OCI-LY7 (cell line): Measurements from ENCODE around the gene SUSD5. TPM values are rescaled to one million over a fixed set of nuclear protein-coding genes. Genes with fewer than 3 reads are reported as not detected.

Experiments
- BruUV-seq: library from RNA; stranded (reverse); fragments of 400-500 nt; replicated peaks from 2 replicates; lab custom pipeline; 2021; lab: Mats Ljungman, UMichigan
- CTCF ChIA-PET: fragments of 300-600 bp; sonication (Branson Sonifier 250); formaldehyde crosslinking; loops from one replicate; lab custom pipeline; 2022; ENCODE audit warnings: antibody characterized with exemption; ENCODE audit not compliant: unreplicated experiment; lab: Charles Lee
- POLR2A ChIA-PET: fragments of 300-600 bp; sonication (Branson Sonifier 250); formaldehyde crosslinking; loops from one replicate; lab custom pipeline; 2022; ENCODE audit warnings: antibody characterized with exemption; lab: Charles Lee
- DNase-seq: peaks from one replicate; pipeline ENCODE4 v3.0.0-alpha.2; 2015; ENCODE audit warnings: low spot score
- H2AFZ ChIP-seq: fragments of 200-600 bp; sonication (generic), shearing (Covaris generic); 2 replicates; pipeline ENCODE4 v1.6.1; 2014; ENCODE audit warnings: mild to moderate bottlenecking, antibody characterized with exemption, low read length, moderate library complexity
- H3K27ac ChIP-seq: fragments of 200-600 bp; sonication (generic); 2 replicates; pipeline ENCODE4 v1.5.1; 2014; ENCODE audit warnings: mixed run types, low read depth, mild to moderate bottlenecking, moderate library complexity, low read length, inconsistent platforms; ENCODE audit not compliant: poor library complexity, severe bottlenecking
- H3K36me3 ChIP-seq: fragments of 200-600 bp; sonication (generic); 2 replicates; pipeline ENCODE4 v1.6.1; 2014; ENCODE audit warnings: mild to moderate bottlenecking, antibody characterized with exemption, low read length, moderate library complexity, mixed read lengths; ENCODE audit not compliant: insufficient read depth
- H3K4me1 ChIP-seq: fragments of 200-600 bp; sonication (generic); 2 replicates; pipeline ENCODE4 v1.5.1; 2014; ENCODE audit warnings: mild to moderate bottlenecking, low read length; ENCODE audit not compliant: insufficient read depth, poor library complexity, severe bottlenecking
- H3K4me2 ChIP-seq: fragments of 200-600 bp; sonication (generic); 2 replicates; pipeline ENCODE4 v1.6.1; 2014; ENCODE audit warnings: mild to moderate bottlenecking, low read length
- H3K4me3 ChIP-seq: fragments of 200-600 bp; sonication (generic); 2 replicates; pipeline ENCODE4 v1.5.1; 2014; ENCODE audit warnings: mild to moderate bottlenecking, low read depth, low read length; ENCODE audit not compliant: poor library complexity, severe bottlenecking
- H3K79me2 ChIP-seq: fragments of 200-600 bp; sonication (generic); 2 replicates; pipeline ENCODE4 v1.6.1; 2016; ENCODE audit warnings: low read depth, mild to moderate bottlenecking, low read length, moderate library complexity, mixed read lengths; ENCODE audit not compliant: insufficient read depth
- H3K9me2 ChIP-seq: fragments of 200-600 bp; sonication (generic); 2 replicates; pipeline ENCODE4 v1.6.1; 2016; ENCODE audit warnings: mild to moderate bottlenecking, low read length, mixed read lengths; ENCODE audit not compliant: insufficient read depth
- H3K9me3 ChIP-seq: fragments of 200-600 bp; sonication (generic); 2 replicates; pipeline ENCODE4 v1.6.1; 2014; ENCODE audit warnings: mild to moderate bottlenecking, mixed run types, low read length, mixed read lengths
- H4K20me1 ChIP-seq: fragments of 200-600 bp; sonication (generic); 2 replicates; pipeline ENCODE4 v1.6.1; 2014; ENCODE audit warnings: mild to moderate bottlenecking, antibody characterized with exemption, low read length, moderate library complexity, mixed read lengths; ENCODE audit not compliant: insufficient read depth
- CTCF ChIP-seq: fragments of 200-600 bp; sonication (generic); conservative IDR thresholded peaks from 2 replicates; pipeline ENCODE4 v1.5.1; 2014; ENCODE audit warnings: mild to moderate bottlenecking, antibody characterized with exemption, low read length, moderate library complexity, mixed read lengths
- EZH2phosphoT487 ChIP-seq: fragments of 200-600 bp; sonication (generic); IDR thresholded peaks from 2 replicates; pipeline ENCODE4 v1.6.1; 2018; ENCODE audit warnings: low read depth, borderline replicate concordance, mild to moderate bottlenecking, mixed run types, antibody characterized with exemption, low read length, moderate library complexity, mixed read lengths
- intact Hi-C: fragments of 100-400 bp; cut with micrococcal nuclease; formaldehyde crosslinking; loops from one replicate; pipeline ENCODE4 v1.10.0; 2022; ENCODE audit not compliant: unreplicated experiment
- total RNA-seq, 2 experiments: library from RNA; depleted of rRNA in 1 of 2; stranded (reverse); fragments of >200 nt in 1 of 2; shearing (Covaris generic) in 1 of 2; gene quantifications; 2 replicates each; pipeline ENCODE4 v1.2.3, GENCODE V29; 2014 to 2022

The SUSD5 gene
- total RNA-seq, 2 experiments from 2014 or later, result not detected

- H3K4me2 ChIP-seq, result no peak overlapping the region
- BruUV-seq, result no TSS peak
- TF ChIP-seq CTCF (no peak), EZH2phosphoT487 (no peak)
- no peak overlapping the region for H3K4me3 ChIP-seq
- no peaks in the 10 kb centered on the region for H3K36me3 ChIP-seq
- H3K9me3 ChIP-seq, result no peaks in the 10 kb centered on the region
- H3K27ac ChIP-seq, result no peak overlapping the region
- no peaks in the 10 kb centered on the region for H3K79me2 ChIP-seq
- CTCF ChIA-PET, result no interaction called here
- no peak for DNase-seq
- no peaks in the 10 kb centered on the region for H3K9me2 ChIP-seq
- no peaks in the 10 kb centered on the region for H3K4me1 ChIP-seq
- intact Hi-C loops, result no loop called here
- H2AFZ ChIP-seq, result no peak overlapping the region
- POLR2A ChIA-PET, result no interaction called here
- H4K20me1 ChIP-seq, result no peaks in the 10 kb centered on the region
Observed at GRCh38 chr3:33233884-33234283, 15.3 kb upstream of the SUSD5 start.

DNA sequence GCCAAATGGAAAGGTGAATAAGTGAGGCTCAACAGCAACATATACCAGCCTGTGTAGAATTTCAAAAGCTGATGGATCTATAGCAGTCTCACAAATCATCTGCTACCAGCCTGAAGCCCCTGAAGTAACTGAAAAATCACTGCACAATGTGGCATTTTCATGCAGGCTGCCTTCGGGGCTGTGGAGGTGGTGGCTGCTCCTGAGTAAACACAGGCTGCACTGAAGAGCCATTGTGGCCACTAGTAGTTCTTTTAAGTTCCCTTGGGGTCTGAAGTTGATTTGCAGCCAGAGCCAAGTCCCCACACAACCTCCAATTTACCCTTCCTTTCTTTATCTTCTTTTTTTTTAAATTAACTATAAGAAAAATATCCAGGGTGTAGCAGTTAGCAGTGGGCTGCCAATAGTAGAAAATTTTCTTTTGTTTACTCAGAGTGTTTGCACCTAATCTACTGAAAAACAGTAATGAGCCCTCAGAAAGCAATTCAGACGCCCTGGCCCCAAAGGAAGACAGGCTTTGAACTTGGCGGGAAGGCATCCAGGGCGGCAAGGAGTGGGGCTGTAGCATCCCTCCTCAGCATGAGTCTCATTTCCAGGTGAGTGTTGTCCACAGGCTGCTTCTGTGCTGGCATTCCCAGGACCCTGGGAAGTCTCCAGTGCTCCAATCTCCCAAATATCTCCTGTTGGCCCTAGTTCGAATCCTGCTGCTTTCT lies 13.3 kb upstream of the SUSD5 start:
- no peak for DNase-seq
- Histone ChIP-seq H4K20me1 (no peaks in the 10 kb centered on the region), H2AFZ (no peak overlapping the region), H3K9me2 (no peaks in the 10 kb centered on the region), H3K27ac (no peak overlapping the region), H3K36me3 (no peaks in the 10 kb centered on the region), H3K4me1 (no peaks in the 10 kb centered on the region), H3K4me3 (no peak overlapping the region), H3K9me3 (no peaks in the 10 kb centered on the region), H3K4me2 (no peak overlapping the region), H3K79me2 (no peaks in the 10 kb centered on the region)
- POLR2A ChIA-PET, result no interaction called here
- no peak for TF ChIP-seq EZH2phosphoT487
- no peak for TF ChIP-seq CTCF
- BruUV-seq, result no TSS peak
- CTCF ChIA-PET, result no interaction called here
- intact Hi-C loops, result no loop called here

DNA sequence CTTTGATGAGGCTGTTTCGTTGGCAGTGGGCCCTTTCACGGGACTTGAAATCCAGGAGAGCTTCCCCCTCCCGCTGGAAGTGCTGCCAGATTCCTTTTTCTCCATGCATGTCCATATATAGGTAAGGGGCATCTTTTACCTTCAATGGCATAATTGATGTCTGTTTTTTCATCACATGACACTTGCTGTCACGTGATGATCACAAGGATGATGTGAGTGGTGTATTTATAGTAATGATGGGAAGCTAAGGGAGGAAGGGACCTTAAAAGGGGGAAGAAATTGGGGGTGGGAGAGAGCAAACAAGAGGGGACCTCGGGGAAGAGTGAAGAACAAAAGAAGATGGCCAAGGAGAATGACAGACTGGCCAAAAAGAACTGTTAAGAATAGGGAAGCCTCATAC lies 11.3 kb upstream of the SUSD5 start:
- Histone ChIP-seq H3K79me2 (no peaks in the 10 kb centered on the region), H2AFZ (no peak overlapping the region), H3K4me1 (no peaks in the 10 kb centered on the region), H3K4me3 (no peak overlapping the region), H3K27ac (no peak overlapping the region), H4K20me1 (no peaks in the 10 kb centered on the region), H3K9me3 (no peaks in the 10 kb centered on the region), H3K36me3 (no peaks in the 10 kb centered on the region), H3K9me2 (no peaks in the 10 kb centered on the region), H3K4me2 (no peak overlapping the region)
- BruUV-seq, result no TSS peak
- no peak for DNase-seq
- CTCF ChIA-PET, result no interaction called here
- TF ChIP-seq EZH2phosphoT487, result no peak
- TF ChIP-seq CTCF, result no peak
- intact Hi-C loops, result no loop called here
- POLR2A ChIA-PET, result no interaction called here
